Measurements from ENCODE around the gene ACOT12. TPM values are rescaled to one million over a fixed set of nuclear protein-coding genes. Genes with fewer than 3 reads are reported as not detected.

Gene ACOT12
- total and polyA plus RNA-seq, 9 of the 15 experiments (the other 6 are each of a cell fraction or from before 2014, with no cell fraction given): 0.03 TPM; not detected in 8

- no peak for DNase-seq (ENCODE audit: extremely low read depth in 1 of 4, low spot score in 3 of 4)
- no peak for ATAC-seq
- Histone ChIP-seq H2AFZ (ENCODE audit: low read depth, low read length) (no peak overlapping the region), H3K4me1 (replicated peaks in 1 of 2; ENCODE audit: control insufficient read depth in 2 of 2, insufficient read depth in 2 of 2, low read length in 2 of 2) (no peaks in the 10 kb centered on the region), H3K79me2 (ENCODE audit: control insufficient read depth, insufficient read depth, low read length) (no peaks in the 10 kb centered on the region), H3K9me1 (ENCODE audit: control insufficient read depth, insufficient read depth, low read length) (no peaks in the 10 kb centered on the region), H3K27ac (ENCODE audit: extremely low read depth, low read depth, low read length) (no peak overlapping the region), H3K9ac (ENCODE audit: insufficient read depth in 1 of 2, low read depth in 2 of 2, low read length in 2 of 2) (no peak overlapping the region), H3K36me3 (ENCODE audit: control insufficient read depth, insufficient read depth, low read length) (peaks cover 32% of the 10 kb centered on the region; the same call in 2 of the 3 replicates), H3K4me3 (no peak overlapping the region), H3K27me3 (ENCODE audit: control insufficient read depth in 2 of 2, insufficient read depth in 2 of 2, low read length in 2 of 2) (no peaks in the 10 kb centered on the region), H3K4me2 (ENCODE audit: insufficient read depth, low read length) (no peak overlapping the region), H3K9me3 (replicated peaks; ENCODE audit: control insufficient read depth, insufficient read depth, low read depth, low read length) (no peaks in the 10 kb centered on the region), H4K20me1 (replicated peaks; ENCODE audit: control insufficient read depth, insufficient read depth, low read length) (no peaks in the 10 kb centered on the region)
- in situ Hi-C loops (cut with MboI): no loop called here
- BruUV-seq (replicated peaks): no TSS peak
- ChIA-PET POLR2A (interaction anchor here (0.9 to 1.4 kb wide), 3 partner anchors 13 to 17 kb away, joined by 3 to 4 read pairs (median 3); no protein-coding TSS in a partner anchor), CTCF (ENCODE audit: low intra/inter-chr PET ratio) (no interaction called here)
- TF ChIP-seq PTBP1 (IDR thresholded peaks at IDR 0.05; ENCODE audit: low read depth, low read length) (no peak), HBP1 (CRISPR knock-in tag; IDR thresholded peaks at IDR 0.05) (no peak), SIN3B (IDR thresholded peaks at IDR 0.05; ENCODE audit: low read depth) (no peak), HDAC3 (IDR thresholded peaks at IDR 0.05; ENCODE audit: borderline replicate concordance, partially characterized antibody) (no peak), ZNF311 (CRISPR knock-in tag; IDR thresholded peaks at IDR 0.05) (no peak), ZNF586 (CRISPR knock-in tag; conservative IDR thresholded peaks at IDR 0.05) (no peak), ZNF175 (CRISPR knock-in tag; IDR thresholded peaks at IDR 0.05; ENCODE audit: low read depth) (no peak), SIX5 (IDR thresholded peaks at IDR 0.05; ENCODE audit: borderline replicate concordance in 1 of 2, insufficient read depth in 1 of 2, low read depth in 1 of 2, low read length in 2 of 2) (no peak), NR2C1 (IDR thresholded peaks at IDR 0.05) (no peak), NR2C1 (tag; IDR thresholded peaks at IDR 0.05) (no peak), DACH1 (IDR thresholded peaks at IDR 0.05; ENCODE audit: partially characterized antibody) (no peak), ATF7 (IDR thresholded peaks at IDR 0.05) (no peak), ZC3H8 (IDR thresholded peaks at IDR 0.05) (no peak), ZNF280B (CRISPR knock-in tag; IDR thresholded peaks at IDR 0.05) (no peak), VEZF1 (CRISPR knock-in tag; IDR thresholded peaks at IDR 0.05) (no peak), NONO (IDR thresholded peaks at IDR 0.05; ENCODE audit: low read depth in 2 of 2, low read length in 1 of 2) (no peak), HDAC6 (IDR thresholded peaks at IDR 0.05; ENCODE audit: low read depth, low read length) (no peak), ETV1 (tag; conservative IDR thresholded peaks at IDR 0.05; ENCODE audit: low read depth) (no peak)
- intact Hi-C loops (cut with micrococcal nuclease): no loop called here
- no peak for FAIRE-seq
- WGBS (ENCODE audit: insufficient coverage, low coverage, missing lambda C conversion rate): 50% methylated on average over 1 of the region's 1 CpG
Observed at GRCh38 chr5:81315336-81315735, 78.6 kb downstream of the ACOT12 start.

Measured in K562 (cell line).